Measurements from ENCODE around the gene ABCG2.

GRCh38 chr4:88185906-88186305 lies 27.5 kb upstream of the ABCG2 start:
- TF ChIP-seq, protein P1, sequence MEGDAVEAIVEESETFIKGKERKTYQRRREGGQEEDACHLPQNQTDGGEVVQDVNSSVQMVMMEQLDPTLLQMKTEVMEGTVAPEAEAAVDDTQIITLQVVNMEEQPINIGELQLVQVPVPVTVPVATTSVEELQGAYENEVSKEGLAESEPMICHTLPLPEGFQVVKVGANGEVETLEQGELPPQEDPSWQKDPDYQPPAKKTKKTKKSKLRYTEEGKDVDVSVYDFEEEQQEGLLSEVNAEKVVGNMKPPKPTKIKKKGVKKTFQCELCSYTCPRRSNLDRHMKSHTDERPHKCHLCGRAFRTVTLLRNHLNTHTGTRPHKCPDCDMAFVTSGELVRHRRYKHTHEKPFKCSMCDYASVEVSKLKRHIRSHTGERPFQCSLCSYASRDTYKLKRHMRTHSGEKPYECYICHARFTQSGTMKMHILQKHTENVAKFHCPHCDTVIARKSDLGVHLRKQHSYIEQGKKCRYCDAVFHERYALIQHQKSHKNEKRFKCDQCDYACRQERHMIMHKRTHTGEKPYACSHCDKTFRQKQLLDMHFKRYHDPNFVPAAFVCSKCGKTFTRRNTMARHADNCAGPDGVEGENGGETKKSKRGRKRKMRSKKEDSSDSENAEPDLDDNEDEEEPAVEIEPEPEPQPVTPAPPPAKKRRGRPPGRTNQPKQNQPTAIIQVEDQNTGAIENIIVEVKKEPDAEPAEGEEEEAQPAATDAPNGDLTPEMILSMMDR (conservative IDR thresholded peaks at IDR 0.05; ENCODE audit: low read depth, low read length) = no peak
- no peak for TF ChIP-seq EZH2 (IDR thresholded peaks at IDR 0.05; ENCODE audit: borderline replicate concordance, low read depth, low read length, poor library complexity, severe bottlenecking)
